NB4 (cell line): ENCODE measurements around the gene ADAMTS2.

Experiments used
- MYC ChIP-seq: IDR thresholded peaks from 2 replicates; pipeline ENCODE4 v1.6.1; 2011; ENCODE audit warnings: low read depth, low read length
- POLR2A ChIP-seq: IDR thresholded peaks from 2 replicates; pipeline ENCODE4 v1.6.1; 2011; ENCODE audit warnings: mild to moderate bottlenecking; ENCODE audit not compliant: insufficient read length; ENCODE audit errors: extremely low read depth
- TF ChIP-seq, protein P1 (sequence below): IDR thresholded peaks from 2 replicates; pipeline ENCODE4 v1.6.1; 2011; ENCODE audit warnings: low read depth, low read length
- TF ChIP-seq, protein P2 (sequence below): IDR thresholded peaks from one replicate; pipeline ENCODE4 v1.5.1; 2012; ENCODE audit warnings: low read depth, low read length

DNA sequence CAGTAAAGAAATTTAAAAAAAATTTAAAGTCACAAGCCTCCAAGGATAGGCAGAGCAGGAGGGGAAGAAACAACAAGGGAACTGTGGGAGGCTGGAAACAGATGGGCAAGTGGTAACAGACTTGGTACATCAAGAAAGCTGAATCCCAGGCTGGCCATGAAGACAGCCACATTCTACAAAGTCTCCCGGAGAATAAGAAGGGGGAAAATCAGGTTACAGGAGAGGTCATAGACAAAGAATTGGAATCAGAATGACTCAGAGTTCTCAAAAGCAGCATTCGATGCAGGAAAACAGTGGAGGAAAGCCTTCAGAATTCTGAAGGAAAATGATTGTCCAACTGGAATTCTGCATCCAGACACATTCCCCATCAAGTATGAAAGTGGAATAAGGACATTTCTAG lies 129.7 kb downstream of the ADAMTS2 start:
- TF ChIP-seq, protein P1, sequence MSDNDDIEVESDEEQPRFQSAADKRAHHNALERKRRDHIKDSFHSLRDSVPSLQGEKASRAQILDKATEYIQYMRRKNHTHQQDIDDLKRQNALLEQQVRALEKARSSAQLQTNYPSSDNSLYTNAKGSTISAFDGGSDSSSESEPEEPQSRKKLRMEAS, result no peak
- TF ChIP-seq POLR2A, result no peak
- TF ChIP-seq, protein P2, sequence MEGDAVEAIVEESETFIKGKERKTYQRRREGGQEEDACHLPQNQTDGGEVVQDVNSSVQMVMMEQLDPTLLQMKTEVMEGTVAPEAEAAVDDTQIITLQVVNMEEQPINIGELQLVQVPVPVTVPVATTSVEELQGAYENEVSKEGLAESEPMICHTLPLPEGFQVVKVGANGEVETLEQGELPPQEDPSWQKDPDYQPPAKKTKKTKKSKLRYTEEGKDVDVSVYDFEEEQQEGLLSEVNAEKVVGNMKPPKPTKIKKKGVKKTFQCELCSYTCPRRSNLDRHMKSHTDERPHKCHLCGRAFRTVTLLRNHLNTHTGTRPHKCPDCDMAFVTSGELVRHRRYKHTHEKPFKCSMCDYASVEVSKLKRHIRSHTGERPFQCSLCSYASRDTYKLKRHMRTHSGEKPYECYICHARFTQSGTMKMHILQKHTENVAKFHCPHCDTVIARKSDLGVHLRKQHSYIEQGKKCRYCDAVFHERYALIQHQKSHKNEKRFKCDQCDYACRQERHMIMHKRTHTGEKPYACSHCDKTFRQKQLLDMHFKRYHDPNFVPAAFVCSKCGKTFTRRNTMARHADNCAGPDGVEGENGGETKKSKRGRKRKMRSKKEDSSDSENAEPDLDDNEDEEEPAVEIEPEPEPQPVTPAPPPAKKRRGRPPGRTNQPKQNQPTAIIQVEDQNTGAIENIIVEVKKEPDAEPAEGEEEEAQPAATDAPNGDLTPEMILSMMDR, result no peak
- no peak for TF ChIP-seq MYC
